ENCODE data around the gene RBM15.
A peak's percentile ranks its signal among the peaks of the same experiment; 100 is the strongest.

The RBM15 gene

GRCh38 chr1:110338886-110339406 lies at the start of gene RBM15:
Gene RBM15 (plus strand): TSS chr1:110339377. CDS start chr1:110339406, 29 bp downstream.
- DNase-seq, result peak; percentile 99

- DNase-seq, result no peak
Measured at GRCh38 chr1:110291241-110292030, 47.7 kb upstream of the RBM15 start.

- DNase-seq, result no peak
Measured at GRCh38 chr1:110292031-110292741, 47.0 kb upstream of the RBM15 start.

GRCh38 chr1:110293601-110294104 lies 45.5 kb upstream of the RBM15 start:
- no peak for DNase-seq

GRCh38 chr1:110294308-110294707 lies 44.9 kb upstream of the RBM15 start:
- DNase-seq, result no peak

- DNase-seq, result no peak
Measured at GRCh38 chr1:110298991-110299390, 40.2 kb upstream of the RBM15 start.

GRCh38 chr1:110300412-110301085 lies 38.6 kb upstream of the RBM15 start:
- no peak for DNase-seq

GRCh38 chr1:110302836-110303235 lies 36.3 kb upstream of the RBM15 start:
- no peak for DNase-seq

GRCh38 chr1:110305900-110306420 lies 33.2 kb upstream of the RBM15 start:
- DNase-seq, result no peak

- no peak for DNase-seq
Measured at GRCh38 chr1:110307239-110307974, 31.8 kb upstream of the RBM15 start.

GRCh38 chr1:110308247-110308646 lies 30.9 kb upstream of the RBM15 start:
- DNase-seq, result no peak

GRCh38 chr1:110309139-110309538 lies 30.0 kb upstream of the RBM15 start:
- no peak for DNase-seq

GRCh38 chr1:110309767-110310166 lies 29.4 kb upstream of the RBM15 start:
- no peak for DNase-seq

GRCh38 chr1:110310300-110310699 lies 28.9 kb upstream of the RBM15 start:
- DNase-seq, result no peak

GRCh38 chr1:110312188-110313121 lies 26.7 kb upstream of the RBM15 start:
- no peak for DNase-seq

- DNase-seq, result no peak
Measured at GRCh38 chr1:110316735-110317134, 22.4 kb upstream of the RBM15 start.

GRCh38 chr1:110318046-110318445 lies 21.1 kb upstream of the RBM15 start:
- no peak for DNase-seq

GRCh38 chr1:110319332-110320167 lies 19.6 kb upstream of the RBM15 start:
- DNase-seq, result no peak

GRCh38 chr1:110320168-110320518 lies 19.0 kb upstream of the RBM15 start:
- no peak for DNase-seq

- no peak for DNase-seq
Measured at GRCh38 chr1:110321045-110321444, 18.1 kb upstream of the RBM15 start.
